GM18870 (cell line): ENCODE measurements around the gene ZNF560.
A peak's percentile ranks its signal among the peaks of the same experiment; 100 is the strongest.
"Not testable (repeated sequence)": the region's sequence is repeated elsewhere in the genome, so short reads cannot be mapped to it uniquely, and the experiment has no call there.

Experiments used
- ATAC-seq: cut with Tn5 transposase; IDR thresholded peaks from one replicate; pipeline ENCODE4 v1.9.1; 2021; ENCODE audit warnings: moderate library complexity; ENCODE audit not compliant: unreplicated experiment

ZNF560 gene

DNA sequence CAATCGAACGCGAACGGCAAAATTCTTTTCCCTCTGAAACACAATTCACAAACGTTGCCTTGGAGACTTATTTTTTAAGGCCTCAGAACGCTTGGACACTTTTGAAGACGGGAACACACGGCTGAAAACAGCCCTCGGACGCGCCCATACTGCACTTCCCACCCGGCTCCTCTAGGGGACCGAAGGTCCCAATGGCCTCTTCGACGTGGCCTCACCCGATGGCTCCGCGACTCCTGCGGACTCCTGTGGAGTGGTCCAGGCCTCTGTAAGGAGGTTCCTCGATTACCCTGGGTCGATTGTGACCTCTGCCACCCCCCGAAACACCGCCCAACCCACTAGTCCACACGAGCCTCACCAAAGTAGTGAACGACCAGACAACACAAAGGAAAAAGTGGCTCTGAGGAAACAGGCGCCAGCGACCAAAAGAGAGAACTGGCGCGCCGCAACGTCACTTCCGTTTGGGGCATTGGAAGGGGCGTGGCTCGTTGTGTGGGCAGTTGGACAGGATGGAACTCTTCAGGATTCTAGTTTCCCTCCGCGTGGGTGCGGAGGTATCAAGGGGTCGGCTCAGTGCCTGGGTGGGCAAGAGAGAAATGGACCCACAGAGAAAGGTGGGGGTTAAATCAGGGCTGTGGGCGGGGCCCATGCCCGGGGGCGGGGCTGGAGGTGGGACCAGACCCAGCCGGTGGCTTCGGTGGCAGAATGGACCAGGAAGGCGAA lies at the start of gene ZNF560:
Gene ZNF560, minus strand, starts transcription at position 434 of the 720 bp plus-strand sequence. CDS start 23,303 bp downstream, outside the sequence.
- ATAC-seq: no peak

DNA sequence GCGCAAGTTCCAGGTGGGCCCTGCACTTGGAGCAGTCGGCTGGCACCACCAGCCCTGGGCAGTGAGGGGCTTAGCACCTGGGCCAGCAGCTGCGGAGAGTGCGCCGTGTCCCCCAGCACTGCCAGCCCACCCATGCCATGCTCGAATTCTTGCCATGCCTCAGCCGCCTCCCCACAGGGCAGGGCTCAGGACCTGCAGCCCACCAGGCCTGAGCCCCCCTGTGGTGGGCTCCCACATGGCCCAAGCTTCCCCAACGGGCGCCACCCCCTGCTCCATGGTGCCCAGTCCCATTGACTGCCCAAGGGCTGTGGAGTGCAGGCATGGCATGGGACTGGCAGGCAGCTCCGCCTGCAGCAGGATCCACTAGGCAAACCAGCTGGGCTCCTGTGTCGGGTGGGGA lies 49.5 kb upstream of the ZNF560 start:
- ATAC-seq: no peak

DNA sequence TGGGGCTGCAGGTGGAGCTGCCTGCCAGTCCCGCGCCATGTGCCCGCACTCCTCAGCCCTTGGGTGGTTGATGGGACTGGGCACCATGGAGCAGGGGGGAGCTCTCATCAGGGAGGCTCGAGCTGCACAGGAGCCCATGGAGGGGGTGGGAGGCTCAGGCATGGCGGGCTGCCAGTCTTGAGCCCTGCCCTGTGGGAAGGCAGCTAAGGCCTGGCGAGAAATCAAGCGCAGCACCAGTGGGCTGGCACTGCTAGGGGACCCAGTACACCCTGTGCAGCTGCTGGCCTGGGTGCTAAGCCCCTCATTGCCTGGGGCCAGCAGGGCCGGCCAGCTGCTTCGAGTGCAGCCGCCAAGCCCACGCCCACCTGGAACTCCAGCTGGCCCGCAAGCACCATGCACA lies 42.9 kb upstream of the ZNF560 start:
- not testable (repeated sequence) for ATAC-seq

DNA sequence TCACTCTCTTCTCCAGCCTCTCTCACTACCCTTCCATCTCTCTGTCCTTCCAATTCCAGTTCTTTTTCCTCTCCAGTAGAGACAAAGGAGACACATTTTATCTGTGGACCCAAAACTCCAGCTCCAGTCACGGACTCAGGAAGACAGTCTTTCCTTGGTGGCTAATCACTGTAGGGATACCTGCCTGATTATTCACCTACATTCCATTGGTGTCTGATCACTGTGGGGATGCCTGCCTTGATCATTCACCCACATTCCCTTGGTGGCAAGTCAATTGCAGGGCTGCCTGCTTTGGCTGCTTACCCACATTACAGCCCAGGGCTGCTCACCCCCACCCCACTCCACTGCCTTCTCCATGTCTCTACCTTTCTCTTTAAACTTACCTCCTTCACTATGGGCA lies 41.5 kb upstream of the ZNF560 start:
- not testable (repeated sequence) for ATAC-seq

DNA sequence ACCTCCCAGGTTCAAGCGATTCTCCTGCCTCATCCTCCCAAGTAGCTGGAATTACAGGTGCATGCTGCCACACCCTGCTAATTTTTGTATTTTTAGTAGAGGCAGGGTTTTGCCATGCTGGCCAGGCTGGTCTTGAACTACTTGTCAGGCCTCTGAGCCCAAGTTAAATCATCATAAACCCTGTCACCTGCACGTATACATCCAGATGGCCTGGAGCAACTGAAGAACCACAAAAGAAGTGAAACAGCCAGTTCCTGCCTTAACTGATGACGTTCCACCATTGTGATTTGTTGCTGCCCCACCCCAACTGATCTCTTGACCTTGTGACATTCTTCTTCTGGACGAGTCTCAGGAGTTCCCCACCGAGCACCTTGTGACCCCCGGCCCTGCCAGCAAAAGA lies 40.8 kb upstream of the ZNF560 start:
- not testable (repeated sequence) for ATAC-seq

DNA sequence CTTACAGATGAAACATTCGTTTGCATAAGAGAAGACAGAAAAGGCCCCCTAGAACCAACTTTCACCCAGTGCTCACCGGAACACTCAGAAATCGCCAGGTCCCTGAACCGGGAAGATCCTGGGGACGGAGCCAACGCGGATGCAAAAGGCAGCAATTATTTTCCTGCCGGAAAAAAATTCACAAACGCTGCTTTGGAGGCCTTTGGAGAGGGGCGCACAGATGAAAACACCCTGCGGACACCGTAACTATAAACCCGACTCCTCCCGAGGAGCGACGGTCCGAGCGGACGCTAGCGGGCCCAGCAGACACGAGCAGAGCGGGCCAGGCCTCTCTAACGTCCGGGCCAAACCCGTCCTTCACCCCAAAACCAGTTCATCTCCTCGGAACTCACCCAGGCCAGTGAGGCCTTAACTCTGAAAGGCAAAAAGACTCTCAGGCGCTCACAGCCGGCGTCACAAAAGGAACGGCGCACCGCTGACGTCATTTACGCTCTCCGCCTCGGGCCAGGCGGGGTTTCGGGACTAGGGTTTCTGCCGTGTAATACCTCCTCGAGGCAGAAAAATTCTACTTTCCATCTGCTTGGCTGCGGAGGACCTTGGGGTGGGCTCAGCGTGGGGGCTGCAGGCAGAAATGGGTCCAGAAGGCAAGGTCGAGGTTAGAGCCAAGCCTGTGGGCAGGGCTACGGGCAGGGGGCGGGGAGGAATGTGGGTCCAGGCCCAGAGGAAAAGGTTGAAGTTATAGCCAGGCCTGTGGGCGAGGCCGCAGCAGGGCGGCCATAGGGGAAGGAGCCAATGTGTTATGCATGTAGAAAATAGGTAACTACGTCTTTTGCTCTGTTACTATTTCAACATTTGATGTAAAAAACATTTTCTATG lies 40.0 kb upstream of the ZNF560 start, which contains the start of gene ZNF426:
Gene ZNF426, minus strand, starts transcription at position 463 of the 876 bp plus-strand sequence. CDS start 2,413 bp downstream, outside the sequence.
- ATAC-seq: peak; percentile 47

DNA sequence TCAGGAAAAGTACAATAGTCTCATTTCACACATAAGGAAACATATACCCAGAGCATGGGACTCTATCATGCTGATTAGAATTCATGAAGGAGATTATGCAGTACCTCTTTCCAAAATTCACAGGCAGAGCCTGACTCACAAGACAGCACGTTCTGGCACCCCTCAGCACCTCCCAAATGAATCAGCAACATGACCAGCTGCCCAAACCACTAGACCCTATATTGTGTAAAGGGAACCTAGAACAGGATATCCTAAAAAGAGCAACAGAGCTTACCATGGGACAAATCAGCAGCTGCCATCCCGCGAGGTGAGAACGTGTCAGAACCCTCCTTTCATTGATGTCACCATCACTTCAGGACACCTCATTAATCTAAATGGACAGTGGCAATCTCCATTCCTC lies 37.5 kb upstream of the ZNF560 start:
- no peak for ATAC-seq

DNA sequence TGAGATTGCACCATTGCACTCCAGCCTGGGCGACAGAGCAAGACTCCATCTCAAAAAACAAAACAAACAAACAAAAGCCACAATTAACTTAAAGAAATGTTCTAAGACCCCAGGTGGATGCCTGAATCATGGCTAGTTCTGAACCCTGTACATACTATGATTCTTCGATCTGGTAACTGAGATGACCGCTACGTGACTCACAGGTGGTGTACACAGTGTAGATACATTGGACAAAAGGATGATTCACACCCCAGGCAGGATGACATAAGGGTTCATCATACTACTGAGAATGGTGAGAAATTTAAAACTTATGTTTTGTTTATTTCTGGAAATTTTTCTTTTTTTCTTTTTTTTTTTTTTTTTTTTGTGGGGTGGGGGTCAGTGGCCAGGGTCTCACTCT lies 33.5 kb upstream of the ZNF560 start:
- no peak for ATAC-seq

DNA sequence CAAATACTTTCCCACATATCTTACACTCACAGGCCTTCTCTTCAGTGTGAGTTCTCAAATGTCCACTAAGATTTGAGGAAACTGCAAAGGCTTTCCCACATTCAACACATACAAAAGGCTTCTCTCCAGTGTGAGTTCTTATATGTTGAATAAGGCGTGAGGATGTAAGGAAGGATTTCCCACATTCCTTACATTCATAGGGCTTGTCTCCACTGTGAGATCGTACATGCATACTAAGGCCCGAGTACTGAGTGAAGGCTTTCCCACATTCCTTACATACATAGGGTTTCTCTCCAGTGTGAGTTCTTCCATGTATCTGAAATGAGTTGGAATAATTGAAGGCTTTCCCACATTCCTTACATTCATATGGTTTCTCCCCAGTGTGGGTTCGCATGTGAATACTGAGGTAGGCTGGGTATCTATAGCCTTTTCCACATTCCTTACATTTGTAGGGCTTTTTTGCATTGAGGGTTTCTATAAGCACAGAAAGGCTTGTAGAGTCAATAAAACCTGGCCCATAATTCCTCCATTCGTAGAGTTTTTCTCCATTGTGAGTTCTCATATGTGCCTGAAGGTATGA lies 30.4 kb upstream of the ZNF560 start:
- no peak for ATAC-seq

DNA sequence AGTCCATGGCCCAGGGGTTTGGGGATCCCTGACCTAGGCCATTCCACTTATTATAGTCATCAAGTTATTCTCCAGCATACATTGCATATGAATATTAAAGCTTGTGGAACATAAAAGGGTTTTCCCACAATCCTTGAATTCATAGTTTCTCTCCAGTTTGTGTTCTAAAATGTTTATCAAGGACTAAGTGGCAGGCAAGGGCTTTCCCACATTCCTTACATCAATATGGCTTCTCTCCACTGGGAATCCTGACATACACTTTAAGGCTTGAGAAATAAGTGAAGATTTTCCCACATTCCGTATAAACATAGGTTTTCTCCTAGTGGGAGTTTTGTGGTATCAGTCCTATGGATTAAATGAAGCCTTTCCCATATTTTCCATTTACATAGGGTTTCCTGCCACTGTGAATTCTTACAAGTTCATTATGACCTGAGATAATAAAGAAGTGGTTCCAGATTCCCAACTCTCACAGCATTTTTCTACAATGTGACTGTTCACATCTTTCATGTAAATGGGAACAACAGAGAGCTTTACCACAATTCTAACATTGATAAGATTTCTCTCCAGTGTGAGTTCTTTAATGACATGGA lies 25.6 kb upstream of the ZNF560 start:
- ATAC-seq: no peak

DNA sequence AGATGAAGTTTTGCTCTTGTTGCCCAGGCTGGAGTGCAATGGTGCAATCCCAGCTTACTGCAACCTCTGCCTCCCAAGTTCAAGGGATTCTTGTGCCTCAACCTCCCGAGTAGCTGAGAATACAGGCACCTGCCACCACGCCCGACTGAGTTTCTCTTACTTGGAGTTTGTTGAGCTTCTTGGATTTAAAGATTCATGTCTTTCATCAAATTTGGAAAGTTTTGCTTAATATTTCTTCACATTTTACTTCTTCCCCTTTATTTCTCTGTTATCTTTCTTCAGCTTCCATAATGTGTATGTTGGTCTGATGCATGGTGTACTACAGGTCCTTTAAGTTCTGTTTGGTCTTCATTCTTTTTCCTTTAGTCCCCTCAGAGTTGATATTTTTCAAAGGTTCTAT lies 8.9 kb upstream of the ZNF560 start:
- ATAC-seq: no peak

DNA sequence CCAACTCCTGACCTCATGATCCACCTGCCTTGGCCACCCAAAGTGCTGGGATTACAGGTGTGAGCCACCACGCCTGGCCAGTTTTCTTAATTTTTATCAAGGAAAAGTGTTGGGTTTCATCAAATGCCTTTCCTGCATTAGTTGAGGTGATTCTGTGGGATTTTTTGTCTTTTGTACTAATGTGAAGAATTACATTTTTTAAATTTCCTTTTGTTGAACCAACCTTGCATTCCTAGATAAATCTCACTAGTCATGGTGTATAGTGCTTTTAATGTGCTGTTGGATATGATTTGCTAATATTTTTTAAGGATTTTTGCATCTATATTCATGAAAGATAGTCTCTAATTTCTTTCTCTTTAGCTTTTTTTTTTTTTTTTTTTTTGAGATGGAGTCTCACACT lies 2.4 kb upstream of the ZNF560 start:
- ATAC-seq: no peak

DNA sequence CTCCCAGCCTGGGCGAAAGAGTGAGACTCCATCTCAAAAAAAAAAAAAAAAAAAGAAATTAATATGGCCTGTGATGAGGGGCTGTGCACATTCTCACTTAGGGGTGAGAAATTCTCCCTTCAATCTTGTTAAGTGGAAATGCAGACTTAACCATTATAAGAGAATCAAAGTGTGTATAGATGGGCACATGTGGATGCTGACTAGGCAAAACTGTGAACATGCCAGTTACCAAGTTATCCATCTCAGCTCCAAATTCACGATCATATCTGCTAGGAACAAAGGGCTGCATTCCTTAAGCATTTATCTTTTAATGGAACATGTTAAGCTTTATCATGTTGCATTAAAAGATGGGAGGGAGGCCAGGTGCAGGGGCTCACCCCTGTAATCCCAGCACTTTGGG lies 4.3 kb downstream of the ZNF560 start:
- no peak for ATAC-seq

DNA sequence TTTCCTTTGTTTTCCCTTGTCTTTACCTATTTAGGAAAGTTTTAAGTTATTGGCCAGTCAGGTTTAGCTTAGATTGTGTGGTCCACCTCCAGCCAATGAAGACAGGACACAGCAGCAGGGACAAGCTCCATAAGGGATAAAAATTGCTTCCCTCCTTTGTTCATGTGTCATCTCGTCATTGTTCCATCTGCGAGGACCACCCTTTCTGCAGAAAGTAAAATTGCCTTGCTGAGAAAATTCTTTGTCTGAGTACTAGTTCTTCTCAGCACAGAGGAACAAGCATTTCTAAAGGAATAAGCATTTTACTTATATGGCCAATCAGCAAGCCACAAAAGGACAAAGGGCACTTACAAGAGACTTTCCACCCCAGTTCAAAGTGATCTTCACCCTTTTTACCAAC lies 11.4 kb downstream of the ZNF560 start:
- no peak for ATAC-seq

DNA sequence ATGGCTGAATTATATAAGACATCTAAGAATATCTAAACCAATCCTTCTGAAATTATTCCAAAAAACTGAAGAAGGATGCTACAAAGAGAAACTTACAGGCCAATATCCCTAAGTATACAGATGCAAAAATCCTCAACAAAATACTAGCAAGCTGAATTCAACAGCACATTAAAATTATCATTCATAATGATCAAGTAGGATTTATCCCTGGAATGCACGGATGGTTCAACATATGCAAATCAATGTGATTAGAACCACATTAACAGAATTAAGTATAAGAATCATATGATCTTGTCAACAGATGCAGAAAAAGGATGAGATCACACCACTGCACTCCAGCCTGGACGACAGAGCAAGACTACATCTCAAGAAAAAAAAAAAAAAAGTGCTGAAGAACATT lies 13.3 kb downstream of the ZNF560 start:
- ATAC-seq: no peak

DNA sequence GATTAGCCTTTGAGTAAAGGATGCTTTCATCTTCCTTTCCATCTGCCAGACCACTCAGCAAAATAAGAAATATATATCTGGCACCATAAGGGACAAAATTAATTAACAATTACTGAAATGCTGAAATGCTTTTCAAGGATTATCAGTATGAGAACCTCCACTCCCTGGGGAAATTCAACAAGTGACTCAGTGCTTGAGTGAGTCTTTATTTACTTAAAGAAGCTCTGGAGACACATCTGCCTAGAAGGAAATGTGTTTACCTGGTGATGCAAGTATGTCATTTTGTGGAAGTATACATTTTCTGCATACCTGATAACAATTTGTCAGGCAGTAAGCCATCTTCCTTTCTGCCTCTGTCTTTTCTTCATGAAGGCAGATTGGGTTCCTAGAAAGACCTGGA lies 23.4 kb downstream of the ZNF560 start:
- ATAC-seq: no peak

DNA sequence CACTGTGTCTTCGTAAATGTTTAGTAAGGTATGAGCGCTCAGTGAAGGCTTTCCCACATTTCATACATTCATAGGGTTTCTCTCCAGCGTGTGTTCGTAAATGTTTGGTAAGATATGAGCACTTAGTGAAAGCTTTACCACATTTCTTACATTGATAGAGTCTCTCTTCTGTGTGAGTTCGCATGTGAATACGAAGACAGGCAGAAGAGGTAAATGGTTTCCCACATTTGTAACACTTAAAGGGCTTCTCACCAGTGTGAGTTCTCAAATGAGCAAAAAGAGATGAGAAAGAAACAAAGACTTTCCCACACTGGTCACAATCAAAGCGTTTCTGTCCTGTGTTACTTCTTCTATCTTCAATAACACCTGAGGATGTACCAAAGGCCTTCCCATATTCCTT lies 31.3 kb downstream of the ZNF560 start:
- no peak for ATAC-seq

DNA sequence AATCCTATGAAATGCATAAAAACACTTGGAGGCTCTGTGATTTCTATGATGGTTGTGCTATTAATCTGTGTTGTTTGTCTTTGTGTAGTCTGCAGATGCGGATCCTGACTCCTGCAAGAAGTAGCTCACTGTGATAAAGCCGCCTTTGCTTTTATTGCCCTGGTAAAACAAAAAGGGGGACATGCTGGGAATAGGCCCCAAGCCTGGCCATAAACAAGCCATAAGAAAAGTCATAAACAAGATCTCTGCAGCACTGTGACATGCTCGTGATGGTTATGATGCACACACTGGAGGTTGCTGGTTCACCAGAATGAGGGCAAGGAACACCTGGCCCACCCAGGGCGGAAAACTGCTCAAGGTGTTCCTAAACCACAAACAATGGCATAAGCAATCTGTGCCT lies 36.5 kb downstream of the ZNF560 start:
- ATAC-seq: no peak

DNA sequence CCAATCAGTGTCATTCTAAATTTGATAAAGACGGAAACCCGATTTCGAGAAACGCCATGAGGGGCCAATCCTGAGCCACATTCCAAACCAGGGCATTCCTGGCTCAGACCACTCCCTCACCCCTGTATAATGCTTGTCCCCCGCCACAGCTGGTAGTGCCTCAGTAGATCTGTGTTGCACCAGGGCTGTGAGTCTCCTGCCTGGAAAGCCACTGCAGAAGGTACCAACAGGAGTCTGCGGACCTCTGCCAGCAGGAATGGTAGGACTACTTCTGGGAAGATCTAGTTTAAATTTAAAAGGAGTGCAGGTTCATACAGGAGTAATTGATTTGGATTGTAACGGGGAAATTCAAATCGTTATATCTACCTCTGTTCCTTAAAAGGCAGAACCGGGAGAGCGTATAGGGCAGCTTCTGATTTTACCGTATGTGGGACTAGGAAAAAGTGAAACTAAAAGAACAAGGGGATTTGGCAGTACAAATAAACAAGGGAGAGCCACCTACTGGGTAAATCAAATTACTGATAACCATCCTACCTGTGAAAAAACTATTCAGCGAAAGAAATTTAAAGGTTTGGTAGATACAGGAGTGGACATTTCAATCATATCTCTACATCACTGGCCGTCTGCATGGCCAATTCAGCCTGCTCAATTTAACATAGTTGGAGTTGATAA lies 42.3 kb downstream of the ZNF560 start:
- ATAC-seq: no peak

DNA sequence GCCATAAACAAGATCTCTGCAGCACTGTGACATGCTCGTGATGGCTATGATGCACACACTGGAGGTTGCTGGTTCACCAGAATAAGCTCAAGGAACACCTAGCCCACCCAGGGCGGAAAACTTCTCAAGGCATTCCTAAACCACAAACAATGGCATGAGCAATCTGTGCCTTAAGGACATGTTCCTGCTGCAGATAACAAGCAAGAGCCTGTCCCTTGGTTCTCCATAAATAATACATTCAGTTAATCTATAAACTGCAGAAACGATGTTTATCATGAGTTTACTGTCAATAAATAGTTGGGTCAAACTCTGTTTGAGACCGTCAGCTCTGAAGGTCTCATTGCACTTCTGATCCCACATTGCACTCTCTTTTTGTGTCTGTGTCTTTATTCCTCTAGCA lies 44.5 kb downstream of the ZNF560 start:
- ATAC-seq: no peak

DNA sequence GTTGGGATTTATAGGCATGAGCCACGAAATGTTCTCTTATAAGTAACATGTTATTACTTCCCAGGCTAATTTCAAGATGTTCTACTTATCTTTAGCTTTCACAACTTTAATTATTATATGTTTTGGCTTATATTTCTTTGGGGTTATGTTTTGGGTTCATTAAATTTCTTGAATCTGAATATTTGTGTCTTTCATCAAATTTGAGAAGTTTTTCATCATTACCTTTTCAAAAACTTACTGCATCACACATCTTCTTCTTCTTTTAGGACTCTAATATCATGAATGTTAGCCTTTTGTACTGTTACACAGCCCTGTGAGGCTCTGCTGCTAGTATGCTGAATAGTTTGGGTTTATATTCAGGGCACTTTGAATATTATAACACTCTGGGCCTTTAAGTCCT lies 53.4 kb downstream of the ZNF560 start:
- no peak for ATAC-seq
